Fibroblast of lung (primary cell): ENCODE results near the gene INPP5A. TPM values are rescaled to one million over a fixed set of nuclear protein-coding genes. Genes with fewer than 3 reads are reported as not detected.
A peak's percentile ranks its signal among the peaks of the same experiment; 100 is the strongest.

Experiments used
- DNase-seq, 2 donors: peaks; one replicate each; pipeline versions ENCODE4 v3.0.0 to v3.0.0-alpha.2; 2010; ENCODE audit warnings: low read depth in 2 of 2
- H2AFZ ChIP-seq: 2 replicates; pipeline ENCODE4 v1.5.1; 2012; ENCODE audit warnings: low read length, control low read depth, inconsistent platforms
- H3K27ac ChIP-seq: 2 replicates; pipeline ENCODE4 v1.5.1; 2011; ENCODE audit warnings: low read length, control low read depth; ENCODE audit not compliant: insufficient read depth
- H3K27me3 ChIP-seq: 2 replicates; pipeline ENCODE4 v1.5.1; 2011; ENCODE audit warnings: mild to moderate bottlenecking, low read length; ENCODE audit not compliant: control insufficient read depth, insufficient read depth
- H3K36me3 ChIP-seq: 2 replicates; pipeline ENCODE4 v1.5.1; 2011; ENCODE audit warnings: low read length; ENCODE audit not compliant: control insufficient read depth, insufficient read depth
- H3K4me1 ChIP-seq: 2 replicates; pipeline ENCODE4 v1.5.1; 2011; ENCODE audit warnings: low read length; ENCODE audit not compliant: control insufficient read depth, insufficient read depth; ENCODE audit errors: extremely low read depth
- H3K4me2 ChIP-seq: 2 replicates; pipeline ENCODE4 v1.5.1; 2011; ENCODE audit warnings: low read length, control low read depth; ENCODE audit not compliant: insufficient read depth; ENCODE audit errors: extremely low read depth
- H3K4me3 ChIP-seq, 4 experiments: fragments of 200-600 bp in 1 of 4; sonication (generic) in 1 of 4; replicated peaks in 1 of 4; 2 replicates each; pipeline ENCODE4 v1.5.1; 2011 to 2016; ENCODE audit warnings: low read length in 4 of 4, low read depth in 3 of 4, mild to moderate bottlenecking in 3 of 4, control low read depth in 2 of 4, inconsistent platforms in 1 of 4, mixed read lengths in 1 of 4; ENCODE audit not compliant: insufficient read depth in 1 of 4; ENCODE audit errors: control extremely low read depth in 1 of 4
- H3K79me2 ChIP-seq: 2 replicates; pipeline ENCODE4 v1.5.1; 2012; ENCODE audit warnings: mild to moderate bottlenecking, low read length, inconsistent platforms; ENCODE audit not compliant: control insufficient read depth, insufficient read depth
- H3K9ac ChIP-seq: 2 replicates; pipeline ENCODE4 v1.5.1; 2011; ENCODE audit warnings: mild to moderate bottlenecking, low read length, control low read depth; ENCODE audit not compliant: insufficient read depth
- H3K9me3 ChIP-seq: 2 replicates; pipeline ENCODE4 v1.5.1; 2012; ENCODE audit warnings: low read depth, low read length; ENCODE audit not compliant: control insufficient read depth, insufficient read depth
- H4K20me1 ChIP-seq: 2 replicates; pipeline ENCODE4 v1.5.1; 2011; ENCODE audit warnings: low read length; ENCODE audit not compliant: control insufficient read depth, insufficient read depth; ENCODE audit errors: extremely low read depth
- EZH2 ChIP-seq: IDR thresholded peaks from 2 replicates; pipeline ENCODE4 v1.5.1; 2012; ENCODE audit warnings: low read length, control low read depth, mild to moderate bottlenecking; ENCODE audit errors: missing control alignments
- polyA plus RNA-seq, 2 donors: library from polyadenylated mRNA; depleted of rRNA in 1 of 2; stranded (reverse) in 1 of 2; unstranded in 1 of 2; fragments of >200 nt; gene quantifications; 2 replicates each; pipeline ENCODE4 v1.2.1, GENCODE V29; 2011 to 2012; ENCODE audit warnings: missing spikeins in 1 of 2
- total RNA-seq: library from RNA; depleted of rRNA; stranded (reverse); fragments of >200 nt; gene quantifications from 2 replicates; pipeline ENCODE4 v1.2.1, GENCODE V29; 2014
- TF ChIP-seq, protein P1 (sequence below), 2 donors: IDR thresholded peaks in 1 of 2; conservative IDR thresholded peaks in 1 of 2; 1 replicate in 1 of 2; 2 replicates in 1 of 2; pipeline ENCODE4 v1.5.1; 2011 to 2012; ENCODE audit warnings: low read length in 2 of 2, control low read depth in 1 of 2, inconsistent platforms in 1 of 2, low read depth in 1 of 2, mild to moderate bottlenecking in 1 of 2

Gene INPP5A
- total and polyA plus RNA-seq, 2 donors (not counting 1 experiment from before 2014, with no cell fraction given) = 24.6 to 39.9 TPM

DNA sequence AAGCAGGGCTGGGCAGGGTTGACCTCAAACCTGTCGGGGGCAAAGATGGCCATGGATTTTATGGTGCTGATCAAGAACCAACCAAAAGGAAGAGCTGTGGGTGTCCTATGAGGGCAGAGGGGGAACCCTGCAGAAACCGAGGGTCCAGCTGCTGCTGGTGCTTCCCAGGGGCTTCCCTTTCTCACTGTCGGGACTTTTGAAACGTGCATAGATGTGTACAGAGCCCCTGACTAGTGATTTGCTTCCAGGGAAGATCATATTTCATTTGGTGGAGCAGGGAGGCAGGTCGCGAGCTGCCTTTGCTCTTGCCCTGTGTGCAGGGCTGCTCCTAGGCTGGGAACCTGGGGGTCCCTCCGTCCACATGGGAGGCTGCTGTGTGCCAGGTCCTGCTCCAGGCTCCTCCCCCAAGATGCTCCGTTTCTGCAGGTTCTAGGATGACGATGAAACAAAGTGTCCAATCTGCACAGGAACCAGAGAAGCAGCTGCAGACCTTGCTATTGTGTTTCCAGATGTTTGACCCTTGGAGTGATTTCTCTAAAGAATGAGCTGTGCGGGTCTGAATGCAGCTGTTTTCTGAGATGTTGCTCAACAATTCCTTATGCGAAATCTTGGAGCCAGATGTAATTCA, 9.4 kb upstream of the INPP5A start:
- Histone ChIP-seq H3K4me1 (peaks cover 15% of the 10 kb centered on the region), H3K4me3 (no peak overlapping the region), H3K9me3 (no peaks in the 10 kb centered on the region), H3K36me3 (no peaks in the 10 kb centered on the region), H3K27me3 (no peaks in the 10 kb centered on the region), H3K4me2 (peak overlapping the region; percentile 60), H2AFZ (no peak overlapping the region), H4K20me1 (no peaks in the 10 kb centered on the region), H3K79me2 (no peaks in the 10 kb centered on the region), H3K9ac (no peak overlapping the region), H3K27ac (no peak overlapping the region)
- TF ChIP-seq, protein P1, sequence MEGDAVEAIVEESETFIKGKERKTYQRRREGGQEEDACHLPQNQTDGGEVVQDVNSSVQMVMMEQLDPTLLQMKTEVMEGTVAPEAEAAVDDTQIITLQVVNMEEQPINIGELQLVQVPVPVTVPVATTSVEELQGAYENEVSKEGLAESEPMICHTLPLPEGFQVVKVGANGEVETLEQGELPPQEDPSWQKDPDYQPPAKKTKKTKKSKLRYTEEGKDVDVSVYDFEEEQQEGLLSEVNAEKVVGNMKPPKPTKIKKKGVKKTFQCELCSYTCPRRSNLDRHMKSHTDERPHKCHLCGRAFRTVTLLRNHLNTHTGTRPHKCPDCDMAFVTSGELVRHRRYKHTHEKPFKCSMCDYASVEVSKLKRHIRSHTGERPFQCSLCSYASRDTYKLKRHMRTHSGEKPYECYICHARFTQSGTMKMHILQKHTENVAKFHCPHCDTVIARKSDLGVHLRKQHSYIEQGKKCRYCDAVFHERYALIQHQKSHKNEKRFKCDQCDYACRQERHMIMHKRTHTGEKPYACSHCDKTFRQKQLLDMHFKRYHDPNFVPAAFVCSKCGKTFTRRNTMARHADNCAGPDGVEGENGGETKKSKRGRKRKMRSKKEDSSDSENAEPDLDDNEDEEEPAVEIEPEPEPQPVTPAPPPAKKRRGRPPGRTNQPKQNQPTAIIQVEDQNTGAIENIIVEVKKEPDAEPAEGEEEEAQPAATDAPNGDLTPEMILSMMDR (conservative IDR thresholded peaks at IDR 0.05 in 1 of 2, IDR thresholded peaks at IDR 0.05 in 1 of 2; ENCODE audit: low read depth in 1 of 2, low read length in 2 of 2) = no peak
- TF ChIP-seq EZH2 = no peak
- peak in 1 of 2 donors; percentile 87 for DNase-seq

DNA sequence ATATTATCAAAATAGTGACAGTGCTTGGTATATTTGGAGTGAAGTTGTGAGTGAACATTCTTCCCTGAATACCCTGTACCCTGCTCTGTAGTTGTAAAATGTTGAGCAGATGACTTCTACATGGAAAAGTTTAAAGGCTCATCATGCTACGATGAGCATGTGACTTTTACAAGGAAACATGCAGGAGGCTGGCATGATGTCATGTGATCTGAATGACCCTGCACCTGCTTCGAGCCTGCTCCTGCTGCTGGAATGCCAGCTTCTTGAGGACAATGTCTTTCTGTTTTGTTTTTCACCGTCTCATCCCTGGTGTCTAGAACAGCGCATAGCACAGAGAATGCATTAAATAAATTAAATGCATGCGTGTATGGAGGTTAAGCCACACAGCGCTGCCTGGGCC, 5.4 kb upstream of the INPP5A start:
- Histone ChIP-seq H3K79me2 (peaks cover 3% of the 10 kb centered on the region), H3K4me3 (no peak overlapping the region), H3K27me3 (no peaks in the 10 kb centered on the region), H3K9me3 (no peaks in the 10 kb centered on the region), H3K9ac (no peak overlapping the region), H3K4me1 (peaks cover 29% of the 10 kb centered on the region), H2AFZ (no peak overlapping the region), H3K36me3 (no peaks in the 10 kb centered on the region), H4K20me1 (no peaks in the 10 kb centered on the region), H3K4me2 (no peak overlapping the region), H3K27ac (no peak overlapping the region)
- no peak for DNase-seq
- TF ChIP-seq EZH2 = no peak
- TF ChIP-seq, protein P1 (conservative IDR thresholded peaks at IDR 0.05 in 1 of 2, IDR thresholded peaks at IDR 0.05 in 1 of 2; ENCODE audit: low read depth in 1 of 2, low read length in 2 of 2) = no peak

DNA sequence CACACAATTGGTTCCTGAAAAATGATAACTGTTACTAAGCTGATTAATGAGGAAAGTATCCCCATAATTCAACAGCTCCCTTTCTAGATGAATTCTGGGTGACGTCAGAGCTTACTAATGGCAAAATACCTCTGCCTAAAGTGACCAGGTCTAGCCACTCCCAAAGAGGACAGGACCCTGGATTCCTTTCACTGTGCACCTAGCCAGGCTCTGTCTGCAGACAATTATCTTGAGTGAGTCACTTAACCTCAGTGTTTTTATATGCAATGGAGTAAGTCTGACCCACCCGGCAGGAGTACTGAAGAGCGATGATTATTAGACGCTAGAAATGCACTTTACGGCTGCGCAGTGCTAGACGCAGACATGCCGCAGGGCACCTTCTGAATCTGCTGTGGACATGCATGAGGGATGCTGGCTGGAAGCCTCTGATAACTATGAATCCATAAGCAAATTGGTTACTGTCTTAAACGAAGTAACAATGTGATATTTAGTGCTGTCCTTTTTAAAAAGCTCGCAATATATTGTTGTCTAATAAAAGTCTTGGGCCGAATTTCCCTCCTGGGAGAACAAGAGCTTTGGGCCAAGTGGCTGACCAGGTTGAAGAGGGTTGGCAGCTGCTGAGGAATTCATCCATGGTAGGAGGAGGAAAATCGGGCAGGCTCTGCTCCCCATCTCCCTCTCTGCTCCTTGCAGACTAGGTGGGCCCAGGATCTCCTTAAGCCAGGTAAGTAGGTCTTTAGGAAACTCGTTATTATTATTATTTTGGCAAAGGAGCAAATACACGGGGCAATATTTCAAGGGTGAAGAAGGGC, 4.6 kb upstream of the INPP5A start:
- Histone ChIP-seq H3K36me3 (no peaks in the 10 kb centered on the region), H3K9me3 (no peaks in the 10 kb centered on the region), H3K4me1 (peaks cover 23% of the 10 kb centered on the region), H3K9ac (no peak overlapping the region), H3K4me2 (peak overlapping the region; percentile 64), H2AFZ (no peak overlapping the region), H3K27me3 (no peaks in the 10 kb centered on the region), H4K20me1 (no peaks in the 10 kb centered on the region), H3K27ac (no peak overlapping the region), H3K79me2 (peaks cover 3% of the 10 kb centered on the region), H3K4me3 (no peak overlapping the region)
- TF ChIP-seq EZH2 = no peak
- TF ChIP-seq, protein P1 (conservative IDR thresholded peaks at IDR 0.05 in 1 of 2, IDR thresholded peaks at IDR 0.05 in 1 of 2; ENCODE audit: low read depth in 1 of 2, low read length in 2 of 2) = no peak
- DNase-seq = peak; percentile 45 to 99
